ENCODE data around the gene RAD51B. TPM values are rescaled to one million over a fixed set of nuclear protein-coding genes. Genes with fewer than 3 reads are reported as not detected.

Gene RAD51B
- total RNA-seq, 1 experiment from 2014 or later = 8.5 TPM

GRCh38 chr14:68599896-68600610, 780.5 kb downstream of the RAD51B start:
- no TSS peak for BruUV-seq (replicated peaks)
- H3K4me1 ChIP-seq (ENCODE audit: control insufficient read depth, insufficient read depth, low read length) = peaks cover 19% of the 10 kb centered on the region
- no peak for ATAC-seq
- CTCF ChIA-PET = no interaction called here
- no peaks in the 10 kb centered on the region for H3K36me3 ChIP-seq (ENCODE audit: control insufficient read depth, insufficient read depth, low read length)
- TF ChIP-seq TCF7L2 (IDR thresholded peaks at IDR 0.05; ENCODE audit: low read depth, low read length) (no peak), REST (IDR thresholded peaks at IDR 0.05; ENCODE audit: insufficient read depth in 1 of 2, low read depth in 2 of 2, low read length in 1 of 2) (no peak), POLR2AphosphoS5 (IDR thresholded peaks at IDR 0.05; ENCODE audit: low read depth, low read length) (no peak), SIN3A (IDR thresholded peaks at IDR 0.05; ENCODE audit: borderline replicate concordance, insufficient read depth, low read depth, low read length) (no peak), CTCF (IDR thresholded peaks at IDR 0.05) (no peak)
- POLR2A ChIA-PET = no interaction called here
- no peaks in the 10 kb centered on the region for H3K9me3 ChIP-seq (ENCODE audit: control insufficient read depth, insufficient read depth, low read depth, low read length)
- H3K4me3 ChIP-seq (ENCODE audit: low read depth in 2 of 2, low read length in 2 of 2) = no peak overlapping the region
- DNase-seq (ENCODE audit: low read depth, low spot score) = no peak
- intact Hi-C loops (cut with micrococcal nuclease; ENCODE audit: unreplicated experiment) (loop anchor here (10.0 kb wide), 1 partner anchor 185 kb away; no protein-coding TSS in a partner anchor), in situ Hi-C loops (cut with HindIII; ENCODE audit: low pct_unique_long_range_greater_than_20kb, low sequenced_read_pairs) (no loop called here)
- H3K27ac ChIP-seq (ENCODE audit: low read length) = peak overlapping the region; percentile 83
- no peaks in the 10 kb centered on the region for H3K27me3 ChIP-seq (ENCODE audit: control insufficient read depth, insufficient read depth, low read length)

GRCh38 chr14:68602507-68602906, 782.9 kb downstream of the RAD51B start:
- POLR2A ChIA-PET = no interaction called here
- CTCF ChIA-PET = no interaction called here
- Histone ChIP-seq H3K4me3 (ENCODE audit: low read depth in 2 of 2, low read length in 2 of 2) (no peak overlapping the region), H3K27ac (ENCODE audit: low read length) (no peak overlapping the region), H3K9me3 (ENCODE audit: control insufficient read depth, insufficient read depth, low read depth, low read length) (no peaks in the 10 kb centered on the region), H3K4me1 (ENCODE audit: control insufficient read depth, insufficient read depth, low read length) (peaks cover 21% of the 10 kb centered on the region), H3K27me3 (ENCODE audit: control insufficient read depth, insufficient read depth, low read length) (no peaks in the 10 kb centered on the region), H3K36me3 (ENCODE audit: control insufficient read depth, insufficient read depth, low read length) (no peaks in the 10 kb centered on the region)
- in situ Hi-C loops (cut with HindIII; ENCODE audit: low pct_unique_long_range_greater_than_20kb, low sequenced_read_pairs) (no loop called here), intact Hi-C loops (cut with micrococcal nuclease; ENCODE audit: unreplicated experiment) (no loop called here)
- BruUV-seq (replicated peaks) = no TSS peak
- DNase-seq (ENCODE audit: low read depth, low spot score) = no peak
- TF ChIP-seq TCF7L2 (IDR thresholded peaks at IDR 0.05; ENCODE audit: low read depth, low read length) (no peak), SIN3A (IDR thresholded peaks at IDR 0.05; ENCODE audit: borderline replicate concordance, insufficient read depth, low read depth, low read length) (no peak), REST (IDR thresholded peaks at IDR 0.05; ENCODE audit: insufficient read depth in 1 of 2, low read depth in 2 of 2, low read length in 1 of 2) (no peak), POLR2AphosphoS5 (IDR thresholded peaks at IDR 0.05; ENCODE audit: low read depth, low read length) (no peak), CTCF (IDR thresholded peaks at IDR 0.05) (no peak)
- ATAC-seq = no peak
